Measurements from ENCODE around the gene OBI1. TPM values are rescaled to one million over a fixed set of nuclear protein-coding genes. Genes with fewer than 3 reads are reported as not detected.

The OBI1 gene
- total RNA-seq, 1 donor: 20.0 TPM

GRCh38 chr13:78600280-78600883 lies 58.6 kb downstream of the OBI1 start:
- H3K4me3 ChIP-seq (ENCODE audit: low read depth, low read length): no peak overlapping the region
- no peak for DNase-seq (ENCODE audit: low read depth)
- no peak for TF ChIP-seq CTCF (IDR thresholded peaks at IDR 0.05; ENCODE audit: insufficient read depth, low read length)

- H3K4me3 ChIP-seq (ENCODE audit: low read depth, low read length): no peak overlapping the region
- no peak for TF ChIP-seq CTCF (IDR thresholded peaks at IDR 0.05; ENCODE audit: insufficient read depth, low read length)
- DNase-seq (ENCODE audit: low read depth): no peak
These were observed 59.2 kb downstream of the OBI1 start for GRCh38 chr13:78599645-78600279.

GRCh38 chr13:78598966-78599644 lies 59.9 kb downstream of the OBI1 start:
- DNase-seq (ENCODE audit: low read depth): no peak
- H3K4me3 ChIP-seq (ENCODE audit: low read depth, low read length): no peak overlapping the region
- no peak for TF ChIP-seq CTCF (IDR thresholded peaks at IDR 0.05; ENCODE audit: insufficient read depth, low read length)

- no peak for DNase-seq (ENCODE audit: low read depth)
- no peak overlapping the region for H3K4me3 ChIP-seq (ENCODE audit: low read depth, low read length)
- no peak for TF ChIP-seq CTCF (IDR thresholded peaks at IDR 0.05; ENCODE audit: insufficient read depth, low read length)
These were observed 60.7 kb downstream of the OBI1 start for GRCh38 chr13:78598116-78598781.

GRCh38 chr13:78597602-78597932 lies 61.4 kb downstream of the OBI1 start:
- H3K4me3 ChIP-seq (ENCODE audit: low read depth, low read length): no peak overlapping the region
- no peak for DNase-seq (ENCODE audit: low read depth)
- no peak for TF ChIP-seq CTCF (IDR thresholded peaks at IDR 0.05; ENCODE audit: insufficient read depth, low read length)

GRCh38 chr13:78596736-78597601 lies 62.0 kb downstream of the OBI1 start:
- H3K4me3 ChIP-seq (ENCODE audit: low read depth, low read length): no peak overlapping the region
- DNase-seq (ENCODE audit: low read depth): no peak
- TF ChIP-seq CTCF (IDR thresholded peaks at IDR 0.05; ENCODE audit: insufficient read depth, low read length): no peak
